BJ (cell line): Measurements from ENCODE around the gene ATP10B. TPM values are rescaled to one million over a fixed set of nuclear protein-coding genes. Genes with fewer than 3 reads are reported as not detected.

Experiments
- CTCF ChIA-PET: fragments of 350-600 bp; formaldehyde crosslinking; extraction: SDS; loops from one replicate; lab custom pipeline; 2021; ENCODE audit warnings: antibody characterized with exemption, inconsistent platforms; lab: Yijun Ruan, JAX
- POLR2A ChIA-PET: fragments of 300-600 bp; sonication (Branson Sonifier 250); formaldehyde crosslinking; extraction: SDS; loops from one replicate; lab custom pipeline; 2021; ENCODE audit warnings: antibody characterized with exemption; lab: Charles Lee
- DNase-seq: peaks from one replicate; pipeline ENCODE4 v3.0.0-alpha.2; 2011; ENCODE audit warnings: low read depth
- H3K27me3 ChIP-seq: 2 replicates; pipeline ENCODE4 v1.6.0; 2011; ENCODE audit warnings: low read length; ENCODE audit not compliant: control insufficient read depth, insufficient read depth
- H3K36me3 ChIP-seq: 2 replicates; pipeline ENCODE4 v1.5.1; 2011; ENCODE audit warnings: low read length; ENCODE audit not compliant: control insufficient read depth, insufficient read depth
- H3K4me3 ChIP-seq: 2 replicates; pipeline ENCODE4 v1.5.1; 2011; ENCODE audit warnings: low read depth, mild to moderate bottlenecking, control low read depth, low read length
- polyA plus RNA-seq: library from polyadenylated mRNA; depleted of rRNA; stranded (reverse); fragments of >200 nt; gene quantifications from 2 replicates; pipeline ENCODE4 v1.2.3, GENCODE V29; 2011
- TF ChIP-seq, protein P1 (sequence below): IDR thresholded peaks from 2 replicates; pipeline ENCODE4 v1.5.1; 2011; ENCODE audit warnings: low read depth, mild to moderate bottlenecking, control low read depth, inconsistent platforms, low read length, moderate library complexity; ENCODE audit not compliant: insufficient read depth

Gene ATP10B
- polyA plus RNA-seq, 1 experiment: not detected

DNA sequence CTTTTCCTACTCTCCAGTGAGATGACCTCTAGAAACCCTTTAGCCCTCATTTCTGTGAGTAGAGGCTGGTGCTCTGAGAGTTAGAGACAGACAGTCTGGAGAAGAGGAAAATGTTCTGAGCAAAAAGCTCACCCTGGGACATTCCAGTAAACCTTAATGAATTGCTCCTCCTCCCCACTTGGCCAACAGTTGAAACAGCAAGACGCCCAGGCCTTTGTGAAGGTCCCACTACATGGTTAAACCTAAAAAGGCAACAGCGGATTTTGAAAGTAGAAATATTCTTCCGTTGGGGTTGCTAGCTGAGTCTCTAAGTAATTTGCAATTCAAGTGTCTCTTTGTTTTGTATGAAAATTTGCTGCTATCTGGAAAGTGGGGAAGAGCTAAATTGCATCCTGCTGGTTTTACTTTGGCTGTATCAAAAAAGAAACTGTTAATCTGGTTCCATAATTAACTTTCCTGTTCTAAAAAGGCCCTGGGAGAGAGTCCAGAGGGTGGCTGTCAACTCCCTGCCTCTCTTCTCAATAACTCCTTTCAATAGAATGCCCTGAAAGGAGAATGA lies 63.8 kb downstream of the ATP10B start:
- H3K36me3 ChIP-seq: no peaks in the 10 kb centered on the region
- ChIA-PET CTCF (no interaction called here), POLR2A (no interaction called here)
- TF ChIP-seq, protein P1, sequence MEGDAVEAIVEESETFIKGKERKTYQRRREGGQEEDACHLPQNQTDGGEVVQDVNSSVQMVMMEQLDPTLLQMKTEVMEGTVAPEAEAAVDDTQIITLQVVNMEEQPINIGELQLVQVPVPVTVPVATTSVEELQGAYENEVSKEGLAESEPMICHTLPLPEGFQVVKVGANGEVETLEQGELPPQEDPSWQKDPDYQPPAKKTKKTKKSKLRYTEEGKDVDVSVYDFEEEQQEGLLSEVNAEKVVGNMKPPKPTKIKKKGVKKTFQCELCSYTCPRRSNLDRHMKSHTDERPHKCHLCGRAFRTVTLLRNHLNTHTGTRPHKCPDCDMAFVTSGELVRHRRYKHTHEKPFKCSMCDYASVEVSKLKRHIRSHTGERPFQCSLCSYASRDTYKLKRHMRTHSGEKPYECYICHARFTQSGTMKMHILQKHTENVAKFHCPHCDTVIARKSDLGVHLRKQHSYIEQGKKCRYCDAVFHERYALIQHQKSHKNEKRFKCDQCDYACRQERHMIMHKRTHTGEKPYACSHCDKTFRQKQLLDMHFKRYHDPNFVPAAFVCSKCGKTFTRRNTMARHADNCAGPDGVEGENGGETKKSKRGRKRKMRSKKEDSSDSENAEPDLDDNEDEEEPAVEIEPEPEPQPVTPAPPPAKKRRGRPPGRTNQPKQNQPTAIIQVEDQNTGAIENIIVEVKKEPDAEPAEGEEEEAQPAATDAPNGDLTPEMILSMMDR: no peak
- no peak overlapping the region for H3K4me3 ChIP-seq
- DNase-seq: no peak
- H3K27me3 ChIP-seq: no peaks in the 10 kb centered on the region

DNA sequence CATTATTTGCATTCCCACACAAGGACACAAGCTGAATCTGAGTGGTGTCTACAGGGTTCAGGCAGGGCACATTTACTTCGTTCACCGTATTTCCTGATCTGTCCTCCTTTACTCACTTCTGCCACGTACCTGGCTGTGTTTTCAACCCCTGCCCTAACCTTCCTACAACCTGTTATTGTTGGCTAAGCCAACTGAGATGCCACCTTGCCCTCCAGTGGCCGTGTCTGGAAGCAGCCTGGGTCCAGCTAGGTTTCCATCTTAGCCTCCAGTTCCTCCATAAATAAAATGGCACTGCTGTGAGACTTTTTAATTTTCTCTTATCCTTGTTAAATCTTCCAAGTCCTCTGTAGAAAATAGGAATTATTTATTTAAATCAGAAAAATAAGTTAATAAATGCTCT lies 64.8 kb downstream of the ATP10B start:
- Histone ChIP-seq H3K36me3 (no peaks in the 10 kb centered on the region), H3K27me3 (no peaks in the 10 kb centered on the region), H3K4me3 (no peak overlapping the region)
- POLR2A ChIA-PET: no interaction called here
- no peak for DNase-seq
- CTCF ChIA-PET: no interaction called here
- TF ChIP-seq, protein P1: no peak

DNA sequence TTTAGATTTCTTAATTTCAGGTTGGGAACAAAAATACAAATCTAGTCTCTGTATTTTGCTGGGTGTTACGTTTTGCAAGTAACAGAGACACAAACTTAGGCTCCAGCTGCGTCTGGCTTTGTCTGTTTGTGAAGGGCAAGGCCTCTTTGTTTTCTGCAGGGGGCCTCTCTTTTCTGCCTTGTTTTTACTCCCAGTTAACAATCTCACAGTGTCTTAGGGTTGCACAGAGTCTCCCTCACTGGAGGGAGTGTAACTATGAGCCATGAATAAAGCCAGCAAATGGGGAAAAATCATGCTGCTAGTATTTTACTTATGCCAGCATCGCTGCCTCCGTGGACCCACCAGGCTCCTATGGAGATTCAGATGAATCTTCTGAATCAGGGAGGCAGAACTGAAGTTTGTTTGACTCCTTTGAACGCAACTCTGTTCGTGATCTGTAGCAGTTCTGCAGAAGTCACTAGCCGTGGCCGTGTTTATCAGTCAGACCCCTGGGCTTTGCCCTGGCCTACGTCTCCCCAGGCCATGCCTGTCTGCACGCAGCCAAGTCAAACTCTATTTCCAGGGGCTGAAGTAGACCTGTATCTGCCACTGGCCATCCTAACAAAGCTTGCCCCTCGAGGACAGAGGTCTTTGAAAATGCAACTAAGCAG lies 77.2 kb downstream of the ATP10B start:
- ChIA-PET CTCF (no interaction called here), POLR2A (no interaction called here)
- Histone ChIP-seq H3K4me3 (no peak overlapping the region), H3K36me3 (no peaks in the 10 kb centered on the region), H3K27me3 (no peaks in the 10 kb centered on the region)
- TF ChIP-seq, protein P1: no peak
- DNase-seq: no peak

- H3K4me3 ChIP-seq: no peak overlapping the region
- H3K36me3 ChIP-seq: no peaks in the 10 kb centered on the region
- ChIA-PET CTCF (no interaction called here), POLR2A (no interaction called here)
- H3K27me3 ChIP-seq: no peaks in the 10 kb centered on the region
- DNase-seq: no peak
- TF ChIP-seq, protein P1: no peak
These were observed 78.2 kb downstream of the ATP10B start for GRCh38 chr5:160773646-160774410.

- CTCF ChIA-PET: no interaction called here
- Histone ChIP-seq H3K4me3 (no peak overlapping the region), H3K27me3 (no peaks in the 10 kb centered on the region), H3K36me3 (no peaks in the 10 kb centered on the region)
- DNase-seq: no peak
- TF ChIP-seq, protein P1: no peak
- POLR2A ChIA-PET: no interaction called here
These were observed 79.2 kb downstream of the ATP10B start for GRCh38 chr5:160772854-160773253.
